Aorta (tissue), 5 donors: Measurements from ENCODE around the gene RNLS. TPM values are rescaled to one million over a fixed set of nuclear protein-coding genes. Genes with fewer than 3 reads are reported as not detected.

ENCODE experiments used
- ATAC-seq: fragments of 200-7000 bp; cut with Tn5 transposase; one replicate; pipeline ENCODE4 v1.9.1; 2022; ENCODE audit warnings: moderate library complexity; ENCODE audit not compliant: low FRiP score
- DNase-seq, 2 donors: peaks; one replicate each; pipeline ENCODE4 v3.0.0-alpha.2; 2020
- H3K27ac ChIP-seq, 2 donors: one replicate each; pipeline ENCODE4 v1.5.1; 2013; ENCODE audit warnings: low read length in 2 of 2, mild to moderate bottlenecking in 2 of 2, moderate library complexity in 2 of 2, control low read depth in 1 of 2, inconsistent platforms in 1 of 2, low read depth in 1 of 2
- H3K27me3 ChIP-seq, 2 donors: one replicate each; pipeline ENCODE4 v1.6.1; 2013; ENCODE audit warnings: control low read depth in 1 of 2, low read length in 1 of 2, mild to moderate bottlenecking in 1 of 2, moderate library complexity in 1 of 2; ENCODE audit not compliant: insufficient read depth in 2 of 2, control insufficient read depth in 1 of 2
- H3K36me3 ChIP-seq, 2 donors: one replicate each; pipeline ENCODE4 v1.6.1; 2013; ENCODE audit warnings: control low read depth in 1 of 2, low read length in 1 of 2, mild to moderate bottlenecking in 1 of 2; ENCODE audit not compliant: insufficient read depth in 2 of 2, control insufficient read depth in 1 of 2
- H3K4me1 ChIP-seq, 2 donors: one replicate each; pipeline ENCODE4 v1.6.1; 2013; ENCODE audit warnings: low read length in 2 of 2, control low read depth in 1 of 2, mild to moderate bottlenecking in 1 of 2, moderate library complexity in 1 of 2; ENCODE audit not compliant: insufficient read depth in 2 of 2, control insufficient read depth in 1 of 2
- H3K4me3 ChIP-seq, 2 donors: one replicate each; pipeline ENCODE4 v1.5.1; 2013; ENCODE audit warnings: low read length in 2 of 2, control low read depth in 1 of 2, mild to moderate bottlenecking in 1 of 2
- H3K9me3 ChIP-seq: one replicate; pipeline ENCODE4 v1.6.1; 2013; ENCODE audit warnings: mild to moderate bottlenecking, low read length; ENCODE audit not compliant: control insufficient read depth
- WGBS, 2 donors: extraction: QIAGEN DNeasy Blood & Tissue Kit; methylation state at CpG; one replicate each; pipeline ENCODE4 v1.1.7; 2013; 5-methylcytosine and 5-hydroxymethylcytosine counted together
- intact Hi-C, 2 donors: fragments of 100-400 bp; cut with DNase I; formaldehyde crosslinking; loops; one replicate each; pipeline versions ENCODE4 v1.14.2 to v1.15.0; 2022
- polyA plus RNA-seq, 2 donors: library from polyadenylated mRNA; stranded (reverse); fragments of 200-250 nt; gene quantifications; one replicate each; pipeline ENCODE4 v1.2.3, GENCODE V29; 2013
- total RNA-seq, 2 donors: library from RNA; stranded (reverse); fragmentation: NEBNext Ultra II Directional; extraction: Animal tissue kit (Norgen Biotek cat#: 25700); gene quantifications; one replicate each; pipeline ENCODE4 v1.2.1, GENCODE V29; 2021
- donor health status: healthy with polysubstance abuse.
- donor health status: Bipolar disorder and iron deficiency.
- donor health status: DM: no; HTN: no; CAD: no.
- donor health status: DM: no; HTN: no; CAD: no.
- donor health status: DM: yes; HTN: yes; CAD: no.

RNLS gene
- total and polyA plus RNA-seq, 4 donors, result 6.1 to 9.7 (median 9.5) TPM

DNA sequence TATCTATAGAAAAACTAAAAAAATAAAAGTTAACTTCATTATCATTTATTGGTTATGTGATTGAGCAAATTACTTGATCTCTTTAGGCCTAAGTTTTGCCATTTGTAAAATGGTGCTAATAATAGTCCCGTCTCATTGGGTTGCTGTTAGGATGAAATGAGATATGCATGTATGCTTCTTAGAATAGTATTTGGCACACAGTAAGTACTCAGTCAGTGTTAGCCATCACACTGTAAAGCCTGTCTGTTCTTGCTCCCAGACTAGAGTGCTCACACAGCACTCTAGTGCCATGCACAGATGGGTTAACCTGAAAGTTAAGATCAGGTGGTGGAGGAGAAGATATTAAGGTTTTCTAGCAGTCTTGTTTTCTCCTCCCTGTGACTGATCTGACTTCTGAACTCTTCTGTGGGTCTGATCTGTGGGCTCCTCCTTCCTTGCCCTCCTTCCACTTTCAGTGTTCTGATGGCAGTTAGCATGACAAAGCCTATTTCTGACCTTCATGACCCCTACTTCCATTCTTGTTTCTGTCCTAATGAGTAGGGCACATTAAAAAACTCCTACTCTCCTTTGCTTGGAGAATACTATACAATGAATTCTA, 167.5 kb downstream of the RNLS start:
- no peaks in the 10 kb centered on the region for H3K36me3 ChIP-seq
- ATAC-seq, result no peak
- H3K27ac ChIP-seq, result no peak overlapping the region
- WGBS, 2 donors, result 89 to 97% methylated on average over 1 of the region's 1 CpG
- no peaks in the 10 kb centered on the region for H3K4me1 ChIP-seq
- no peaks in the 10 kb centered on the region for H3K27me3 ChIP-seq
- intact Hi-C loops, result no loop called here
- no peak overlapping the region for H3K4me3 ChIP-seq
- DNase-seq, result no peak
- no peaks in the 10 kb centered on the region for H3K9me3 ChIP-seq

- intact Hi-C loops, result no loop called here
- 92 to 96% methylated on average over 3 of the region's 3 CpGs for WGBS, 2 donors
- no peak for DNase-seq
- Histone ChIP-seq H3K4me3 (no peak overlapping the region), H3K27me3 (no peaks in the 10 kb centered on the region), H3K4me1 (no peaks in the 10 kb centered on the region), H3K27ac (no peak overlapping the region), H3K9me3 (no peaks in the 10 kb centered on the region), H3K36me3 (no peaks in the 10 kb centered on the region)
- ATAC-seq, result no peak
Observed at GRCh38 chr10:88413412-88413811, 169.7 kb downstream of the RNLS start.

- H3K27me3 ChIP-seq, result no peaks in the 10 kb centered on the region
- no peak overlapping the region for H3K27ac ChIP-seq
- intact Hi-C loops, result no loop called here
- no peak for ATAC-seq
- no peak overlapping the region for H3K4me3 ChIP-seq
- no peaks in the 10 kb centered on the region for H3K36me3 ChIP-seq
- WGBS, 2 donors, result 95 to 96% methylated on average over 6 of the region's 6 CpGs
- no peaks in the 10 kb centered on the region for H3K4me1 ChIP-seq
- no peaks in the 10 kb centered on the region for H3K9me3 ChIP-seq
- no peak for DNase-seq
Observed at GRCh38 chr10:88411772-88412349, 171.3 kb downstream of the RNLS start.

DNA sequence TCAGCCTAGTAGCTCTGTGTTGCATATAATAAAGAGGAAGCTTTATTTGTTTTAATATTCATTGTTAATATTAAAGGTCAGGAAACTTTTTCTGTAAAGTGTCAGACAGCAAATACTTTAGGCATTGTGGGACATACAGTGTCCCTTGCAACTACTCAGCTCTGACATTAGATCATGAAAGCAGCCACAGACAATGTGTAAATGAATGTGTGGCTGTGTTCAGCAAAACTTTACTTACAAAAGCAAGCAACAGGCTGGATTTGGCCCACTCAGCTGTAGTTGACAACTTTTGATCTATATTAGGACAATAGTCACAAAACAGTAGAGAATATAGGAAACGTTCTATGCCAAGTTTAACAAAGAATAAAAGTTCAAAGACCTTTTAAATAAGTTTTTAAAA, 173.3 kb downstream of the RNLS start:
- Histone ChIP-seq H3K9me3 (no peaks in the 10 kb centered on the region), H3K4me1 (no peaks in the 10 kb centered on the region), H3K27ac (no peak overlapping the region), H3K27me3 (no peaks in the 10 kb centered on the region), H3K4me3 (no peak overlapping the region), H3K36me3 (no peaks in the 10 kb centered on the region)
- intact Hi-C loops, result no loop called here
- ATAC-seq, result no peak
- WGBS, 2 donors, result 61 to 72% methylated on average over 1 of the region's 1 CpG
- DNase-seq, result no peak

DNA sequence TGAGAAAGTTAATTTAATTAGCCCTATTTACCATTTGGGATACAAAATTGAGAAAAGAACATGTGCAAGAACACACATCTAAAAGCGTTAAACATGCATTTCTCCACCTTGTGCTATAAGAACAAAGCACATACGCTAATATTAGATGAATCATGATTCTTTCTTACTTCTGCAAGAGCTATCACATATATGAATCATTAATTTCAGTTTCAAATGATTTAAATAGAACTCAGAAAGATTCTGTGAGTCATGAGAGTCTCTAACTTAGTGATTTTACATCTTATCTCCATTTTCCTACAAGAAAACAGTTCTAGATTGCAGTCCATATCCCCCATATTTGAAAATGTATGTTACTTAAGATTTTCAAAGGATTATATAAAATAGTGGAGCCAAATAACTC, 173.9 kb downstream of the RNLS start:
- Histone ChIP-seq H3K4me3 (no peak overlapping the region), H3K4me1 (no peaks in the 10 kb centered on the region), H3K27ac (no peak overlapping the region), H3K27me3 (no peaks in the 10 kb centered on the region), H3K36me3 (no peaks in the 10 kb centered on the region), H3K9me3 (no peaks in the 10 kb centered on the region)
- 95 to 97% methylated on average over 2 of the region's 2 CpGs for WGBS, 2 donors
- ATAC-seq, result no peak
- DNase-seq, result no peak
- intact Hi-C loops, result no loop called here

GRCh38 chr10:88408096-88408495, 175.0 kb downstream of the RNLS start:
- WGBS, 2 donors, result 93 to 96% methylated on average over 2 of the region's 2 CpGs
- no peak for DNase-seq
- Histone ChIP-seq H3K27ac (no peak overlapping the region), H3K9me3 (no peaks in the 10 kb centered on the region), H3K27me3 (no peaks in the 10 kb centered on the region), H3K4me3 (no peak overlapping the region), H3K4me1 (no peaks in the 10 kb centered on the region), H3K36me3 (no peaks in the 10 kb centered on the region)
- ATAC-seq, result no peak
- intact Hi-C loops, result no loop called here

- intact Hi-C loops, result loop anchor here (5.0 kb wide), 1 partner anchor 148 kb away; no protein-coding TSS in a partner anchor
- DNase-seq, result no peak
- H3K27ac ChIP-seq, result no peak overlapping the region
- WGBS, 2 donors, result 85 to 89% methylated on average over 2 of the region's 2 CpGs
- H3K9me3 ChIP-seq, result no peaks in the 10 kb centered on the region
- no peak for ATAC-seq
- no peak overlapping the region for H3K4me3 ChIP-seq
- no peaks in the 10 kb centered on the region for H3K36me3 ChIP-seq
- no peaks in the 10 kb centered on the region for H3K27me3 ChIP-seq
- peaks cover 0 to 1% of the 10 kb centered on the region in 2 donors for H3K4me1 ChIP-seq
Observed at GRCh38 chr10:88404133-88404532, 179.0 kb downstream of the RNLS start.

- no peak for ATAC-seq
- H3K9me3 ChIP-seq, result no peaks in the 10 kb centered on the region
- DNase-seq, result no peak
- WGBS, 2 donors, result 63 to 64% methylated on average over 2 of the region's 2 CpGs
- H3K4me3 ChIP-seq, result no peak overlapping the region
- H3K4me1 ChIP-seq, result peaks cover 0 to 1% of the 10 kb centered on the region in 2 donors
- H3K36me3 ChIP-seq, result no peaks in the 10 kb centered on the region
- H3K27ac ChIP-seq, result no peak overlapping the region
- no peaks in the 10 kb centered on the region for H3K27me3 ChIP-seq
- intact Hi-C loops, result loop anchor here (5.0 kb wide), 1 partner anchor 150 kb away; no protein-coding TSS in a partner anchor
Observed at GRCh38 chr10:88401671-88402347, 181.3 kb downstream of the RNLS start.

- no peak overlapping the region for H3K4me3 ChIP-seq
- H3K9me3 ChIP-seq, result no peaks in the 10 kb centered on the region
- peaks cover 0 to 1% of the 10 kb centered on the region in 2 donors for H3K4me1 ChIP-seq
- WGBS, 2 donors, result 98% methylated on average over 3 of the region's 3 CpGs
- no peaks in the 10 kb centered on the region for H3K36me3 ChIP-seq
- ATAC-seq (no peak), DNase-seq (no peak)
- H3K27ac ChIP-seq, result no peak overlapping the region
- H3K27me3 ChIP-seq, result no peaks in the 10 kb centered on the region
- intact Hi-C loops, result no loop called here
Observed at GRCh38 chr10:88399240-88399639, 183.9 kb downstream of the RNLS start.
